ENCODE results near the gene ATP6V1G3. TPM values are rescaled to one million over a fixed set of nuclear protein-coding genes. Genes with fewer than 3 reads are reported as not detected.

ATP6V1G3 gene
- total and polyA plus RNA-seq, 2 donors (not counting 1 experiment from before 2014, with no cell fraction given), result not detected

GRCh38 chr1:198574325-198574724 is 33.8 kb upstream of the ATP6V1G3 start:
- Histone ChIP-seq H3K9ac (ENCODE audit: insufficient read depth, low read length) (no peak overlapping the region), H3K27me3 (ENCODE audit: control insufficient read depth, insufficient read depth, low read length) (no peaks in the 10 kb centered on the region), H3K36me3 (ENCODE audit: control insufficient read depth, insufficient read depth, low read length) (no peaks in the 10 kb centered on the region), H3K4me1 (ENCODE audit: control insufficient read depth, extremely low read depth, insufficient read depth, low read length) (no peaks in the 10 kb centered on the region), H3K4me3 (replicated peaks in 1 of 4; ENCODE audit: control extremely low read depth in 1 of 4, insufficient read depth in 1 of 4, low read depth in 3 of 4, low read length in 4 of 4) (no peak overlapping the region), H3K27ac (ENCODE audit: insufficient read depth, low read length) (no peak overlapping the region), H2AFZ (ENCODE audit: low read length) (no peak overlapping the region), H3K9me3 (ENCODE audit: control insufficient read depth, insufficient read depth, low read depth, low read length) (no peaks in the 10 kb centered on the region), H3K79me2 (ENCODE audit: control insufficient read depth, insufficient read depth, low read length) (no peaks in the 10 kb centered on the region), H3K4me2 (ENCODE audit: extremely low read depth, insufficient read depth, low read length) (no peak overlapping the region), H4K20me1 (ENCODE audit: control insufficient read depth, extremely low read depth, insufficient read depth, low read length) (no peaks in the 10 kb centered on the region)
- no peak for DNase-seq (ENCODE audit: low read depth in 2 of 2)
- TF ChIP-seq CTCF (conservative IDR thresholded peaks at IDR 0.05 in 1 of 2, IDR thresholded peaks at IDR 0.05 in 1 of 2; ENCODE audit: low read depth in 1 of 2, low read length in 2 of 2) (no peak), EZH2 (IDR thresholded peaks at IDR 0.05; ENCODE audit: low read length, missing control alignments) (no peak)

DNA sequence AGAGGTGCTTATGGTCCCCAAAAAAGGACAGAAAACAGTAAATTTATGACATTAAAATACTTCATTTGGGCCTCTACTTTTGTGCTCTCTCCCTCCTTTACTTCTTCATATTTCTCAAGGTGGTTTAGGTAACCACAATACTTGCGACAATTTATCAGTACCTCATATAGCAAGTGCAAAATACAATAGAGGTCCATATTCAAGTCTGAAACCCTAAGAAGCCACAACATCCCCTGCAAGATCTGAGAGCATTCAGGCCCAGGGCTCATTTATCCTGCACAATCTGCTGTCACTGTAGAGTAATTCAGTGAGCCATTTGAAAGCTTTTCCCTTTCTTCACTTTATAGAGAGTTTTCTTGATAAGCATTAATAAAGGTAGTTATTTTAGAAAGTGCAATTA is 24.2 kb upstream of the ATP6V1G3 start:
- H3K4me2 ChIP-seq (ENCODE audit: extremely low read depth, insufficient read depth, low read length), result no peak overlapping the region
- TF ChIP-seq CTCF (conservative IDR thresholded peaks at IDR 0.05 in 1 of 2, IDR thresholded peaks at IDR 0.05 in 1 of 2; ENCODE audit: low read depth in 1 of 2, low read length in 2 of 2) (no peak), EZH2 (IDR thresholded peaks at IDR 0.05; ENCODE audit: low read length, missing control alignments) (no peak)
- H3K36me3 ChIP-seq (ENCODE audit: control insufficient read depth, insufficient read depth, low read length), result no peaks in the 10 kb centered on the region
- H3K4me3 ChIP-seq (replicated peaks in 1 of 4; ENCODE audit: control extremely low read depth in 1 of 4, insufficient read depth in 1 of 4, low read depth in 3 of 4, low read length in 4 of 4), result no peak overlapping the region
- H3K27ac ChIP-seq (ENCODE audit: insufficient read depth, low read length), result no peak overlapping the region
- DNase-seq (ENCODE audit: low read depth in 2 of 2), result no peak
- no peaks in the 10 kb centered on the region for H4K20me1 ChIP-seq (ENCODE audit: control insufficient read depth, extremely low read depth, insufficient read depth, low read length)
- H3K4me1 ChIP-seq (ENCODE audit: control insufficient read depth, extremely low read depth, insufficient read depth, low read length), result no peaks in the 10 kb centered on the region
- H3K9ac ChIP-seq (ENCODE audit: insufficient read depth, low read length), result no peak overlapping the region
- no peaks in the 10 kb centered on the region for H3K9me3 ChIP-seq (ENCODE audit: control insufficient read depth, insufficient read depth, low read depth, low read length)
- no peaks in the 10 kb centered on the region for H3K79me2 ChIP-seq (ENCODE audit: control insufficient read depth, insufficient read depth, low read length)
- H2AFZ ChIP-seq (ENCODE audit: low read length), result no peak overlapping the region
- H3K27me3 ChIP-seq (ENCODE audit: control insufficient read depth, insufficient read depth, low read length), result no peaks in the 10 kb centered on the region

- Histone ChIP-seq H3K4me3 (replicated peaks in 1 of 4; ENCODE audit: control extremely low read depth in 1 of 4, insufficient read depth in 1 of 4, low read depth in 3 of 4, low read length in 4 of 4) (no peak overlapping the region), H3K27me3 (ENCODE audit: control insufficient read depth, insufficient read depth, low read length) (no peaks in the 10 kb centered on the region), H3K4me1 (ENCODE audit: control insufficient read depth, extremely low read depth, insufficient read depth, low read length) (no peaks in the 10 kb centered on the region), H2AFZ (ENCODE audit: low read length) (no peak overlapping the region), H3K36me3 (ENCODE audit: control insufficient read depth, insufficient read depth, low read length) (no peaks in the 10 kb centered on the region), H3K9me3 (ENCODE audit: control insufficient read depth, insufficient read depth, low read depth, low read length) (no peaks in the 10 kb centered on the region), H3K79me2 (ENCODE audit: control insufficient read depth, insufficient read depth, low read length) (no peaks in the 10 kb centered on the region), H3K9ac (ENCODE audit: insufficient read depth, low read length) (no peak overlapping the region), H4K20me1 (ENCODE audit: control insufficient read depth, extremely low read depth, insufficient read depth, low read length) (no peaks in the 10 kb centered on the region), H3K4me2 (ENCODE audit: extremely low read depth, insufficient read depth, low read length) (no peak overlapping the region), H3K27ac (ENCODE audit: insufficient read depth, low read length) (no peak overlapping the region)
- DNase-seq (ENCODE audit: low read depth in 2 of 2), result no peak
- no peak for TF ChIP-seq CTCF (conservative IDR thresholded peaks at IDR 0.05 in 1 of 2, IDR thresholded peaks at IDR 0.05 in 1 of 2; ENCODE audit: low read depth in 1 of 2, low read length in 2 of 2)
- TF ChIP-seq EZH2 (IDR thresholded peaks at IDR 0.05; ENCODE audit: low read length, missing control alignments), result no peak
Measured at GRCh38 chr1:198564157-198564556, 23.7 kb upstream of the ATP6V1G3 start.

All from fibroblast of lung (primary cell).